ENCODE data around the gene CPNE2.

The CPNE2 gene

GRCh38 chr16:57049678-57050077 lies 42.7 kb upstream of the CPNE2 start:
- ChIA-PET POLR2A (no interaction called here), CTCF (interaction anchor here (2.0 kb wide), 1 partner anchor 85 kb away, joined by 12 read pairs; no protein-coding TSS in a partner anchor)
- no peak for TF ChIP-seq CTCF (IDR thresholded peaks at IDR 0.05; ENCODE audit: control extremely low read depth, extremely low read depth, low read depth, missing control alignments)
- peak; percentile 77 for DNase-seq (ENCODE audit: extremely low spot score)

- no peak for TF ChIP-seq CTCF (IDR thresholded peaks at IDR 0.05; ENCODE audit: control extremely low read depth, extremely low read depth, low read depth, missing control alignments)
- ChIA-PET CTCF (interaction anchor here (0.9 to 2.6 kb wide), 4 partner anchors 15 to 88 kb away, joined by 3 to 14 read pairs (median 10); no protein-coding TSS in a partner anchor), POLR2A (interaction anchor here (0.6 to 1.5 kb wide), 2 partner anchors 9 to 116 kb away, joined by 3 to 11 read pairs; no protein-coding TSS in a partner anchor)
- DNase-seq (ENCODE audit: extremely low spot score), result peak; percentile 56
Observed at GRCh38 chr16:57051696-57052228, 40.6 kb upstream of the CPNE2 start.

GRCh38 chr16:57053206-57053605 lies 39.2 kb upstream of the CPNE2 start:
- no peak for TF ChIP-seq CTCF (IDR thresholded peaks at IDR 0.05; ENCODE audit: control extremely low read depth, extremely low read depth, low read depth, missing control alignments)
- CTCF ChIA-PET, result interaction anchor here (1.1 to 2.6 kb wide), 5 partner anchors 9 to 81 kb away, joined by 3 to 14 read pairs (median 6); no protein-coding TSS in a partner anchor
- POLR2A ChIA-PET, result no interaction called here
- no peak for DNase-seq (ENCODE audit: extremely low spot score)

DNA sequence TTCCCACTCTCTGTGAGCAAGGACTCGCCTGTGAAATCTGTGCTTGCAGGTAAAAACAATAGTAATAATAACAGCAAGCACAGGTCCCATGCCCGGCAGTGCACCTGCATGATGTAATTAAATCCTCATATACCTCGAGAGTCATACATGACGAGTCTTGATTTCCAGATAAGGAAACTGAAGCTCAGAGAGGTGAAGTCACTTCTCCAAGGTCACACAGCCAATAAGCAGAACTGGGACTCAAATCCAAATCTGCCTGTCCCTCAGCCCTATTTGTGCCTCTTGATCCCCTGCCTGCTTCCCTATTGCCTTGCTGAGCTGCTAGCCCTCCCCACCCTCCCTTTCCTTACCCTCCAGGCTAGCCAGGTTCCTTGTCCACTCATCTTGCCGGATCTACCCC lies 38.0 kb upstream of the CPNE2 start:
- no peak for TF ChIP-seq CTCF (IDR thresholded peaks at IDR 0.05; ENCODE audit: control extremely low read depth, extremely low read depth, low read depth, missing control alignments)
- ChIA-PET POLR2A (no interaction called here), CTCF (interaction anchor here (0.6 to 2.3 kb wide), 3 partner anchors 9 to 90 kb away, joined by 3 to 6 read pairs (median 3); no protein-coding TSS in a partner anchor)
- DNase-seq (ENCODE audit: extremely low spot score), result no peak

DNA sequence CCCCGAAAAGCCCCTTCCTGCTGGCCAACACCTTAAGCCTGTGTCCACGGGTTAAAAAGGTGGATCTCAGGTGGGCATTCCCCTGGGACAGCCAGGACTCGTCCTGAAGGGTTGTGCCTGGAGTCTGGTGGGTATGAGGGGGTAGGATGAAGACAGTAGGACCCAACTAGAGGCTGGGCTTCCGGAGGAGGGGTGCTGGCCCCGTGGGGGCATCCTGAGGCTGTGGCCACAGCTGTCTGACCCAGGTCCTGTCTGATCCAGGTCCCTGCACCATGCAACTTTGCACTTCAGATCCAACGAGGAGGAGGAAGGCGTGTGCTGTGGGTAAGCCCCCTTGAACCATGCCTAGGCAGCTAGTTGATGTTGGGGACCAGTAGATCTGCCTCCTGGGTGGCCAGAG lies 37.6 kb upstream of the CPNE2 start:
- TF ChIP-seq CTCF (IDR thresholded peaks at IDR 0.05; ENCODE audit: control extremely low read depth, extremely low read depth, low read depth, missing control alignments), result no peak
- no peak for DNase-seq (ENCODE audit: extremely low spot score)
- POLR2A ChIA-PET, result no interaction called here
- CTCF ChIA-PET, result interaction anchor here (1.2 to 2.3 kb wide), 2 partner anchors 9 to 91 kb away, joined by 3 to 6 read pairs; no protein-coding TSS in a partner anchor

DNA sequence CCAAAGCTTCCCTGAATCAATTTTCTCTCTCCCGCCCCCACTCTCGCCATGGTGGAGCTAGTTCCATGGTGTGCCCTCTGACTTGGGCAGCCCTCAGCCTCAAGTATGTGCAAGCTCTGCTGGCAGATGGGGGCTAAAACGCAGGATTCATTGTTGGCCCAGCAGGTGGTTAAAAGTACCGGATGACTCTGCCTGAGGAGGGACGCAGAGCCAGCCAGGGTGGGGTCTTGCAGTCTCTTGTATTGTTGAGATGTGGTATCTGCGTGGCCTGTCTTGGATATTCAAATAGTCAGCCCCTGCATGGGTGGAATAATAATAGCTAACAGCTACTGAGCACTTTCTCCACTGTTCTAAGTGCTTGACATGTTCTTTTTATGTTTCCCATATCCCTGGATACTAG lies 36.7 kb upstream of the CPNE2 start:
- ChIA-PET CTCF (interaction anchor here (1.2 to 2.3 kb wide), 4 partner anchors 10 to 92 kb away, joined by 3 to 7 read pairs (median 4); no protein-coding TSS in a partner anchor), POLR2A (no interaction called here)
- no peak for TF ChIP-seq CTCF (IDR thresholded peaks at IDR 0.05; ENCODE audit: control extremely low read depth, extremely low read depth, low read depth, missing control alignments)
- no peak for DNase-seq (ENCODE audit: extremely low spot score)

All from GM10248 (cell line).